HepG2 (cell line): ENCODE data around the gene PLCZ1. TPM values are rescaled to one million over a fixed set of nuclear protein-coding genes. Genes with fewer than 3 reads are reported as not detected.

Experiments
- ATAC-seq: fragments of 200-7000 bp; cut with Tn5 transposase; 3 replicates; pipeline ENCODE4 v1.9.1; 2020; ENCODE audit warnings: mild to moderate bottlenecking, moderate library complexity
- BruUV-seq: library from RNA; stranded (reverse); fragments of 400-500 nt; replicated peaks from 2 replicates; lab custom pipeline; 2021; lab: Mats Ljungman, UMichigan
- CTCF ChIA-PET: fragments of 300-600 bp; formaldehyde crosslinking; extraction: SDS; loops from one replicate; lab custom pipeline; 2021; ENCODE audit warnings: low total read pairs, inconsistent platforms, low intra/inter-chr PET ratio; lab: Yijun Ruan, JAX
- POLR2A ChIA-PET: fragments of 350-600 bp; sonication (Branson Sonifier 250); formaldehyde crosslinking; loops from one replicate; lab custom pipeline; 2020; ENCODE audit warnings: antibody characterized with exemption, inconsistent platforms; lab: Yijun Ruan, JAX
- DNase-seq: peaks from one replicate; pipeline ENCODE4 v3.0.0-alpha.2; 2015; ENCODE audit warnings: low spot score
- FAIRE-seq: peaks from 3 replicates; lab custom pipeline; 2011; peaks lifted over from hg19 to GRCh38; lab: Jason Lieb, UNC
- H2AFZ ChIP-seq: one replicate; pipeline ENCODE4 v1.6.1; 2011; ENCODE audit warnings: low read length, inconsistent platforms
- H3K27ac ChIP-seq: fragments of 300-600 bp; 3 replicates; pipeline ENCODE4 v1.8.0; 2011; ENCODE audit warnings: mixed run types, mild to moderate bottlenecking, mixed read lengths, low read length, inconsistent platforms; ENCODE audit not compliant: insufficient read depth; ENCODE audit errors: extremely low read length
- H3K27me3 ChIP-seq, 2 experiments: fragments of 200-600 bp in 1 of 2; 2 replicates in 1 of 2; 3 replicates in 1 of 2; pipeline versions ENCODE4 v1.6.0 to v1.8.0; 2011; ENCODE audit warnings: low read length in 2 of 2, mild to moderate bottlenecking in 2 of 2, moderate library complexity in 2 of 2, inconsistent platforms in 1 of 2; ENCODE audit not compliant: insufficient read depth in 2 of 2, control insufficient read depth in 1 of 2
- H3K36me3 ChIP-seq, 2 experiments: fragments of 200-600 bp in 1 of 2; replicated peaks in 1 of 2; 2 replicates in 1 of 2; 3 replicates in 1 of 2; pipeline versions ENCODE4 v1.5.1 to v1.8.0; 2011; ENCODE audit warnings: low read length in 2 of 2, inconsistent platforms in 1 of 2; ENCODE audit not compliant: insufficient read depth in 2 of 2, control insufficient read depth in 1 of 2
- H3K4me1 ChIP-seq: 2 replicates; pipeline ENCODE4 v1.5.1; 2012; ENCODE audit warnings: low read length, inconsistent platforms; ENCODE audit not compliant: insufficient read depth
- H3K4me2 ChIP-seq: 2 replicates; pipeline ENCODE4 v1.6.0; 2011; ENCODE audit warnings: low read depth, low read length, inconsistent platforms
- H3K4me3 ChIP-seq, 3 experiments: fragments of 200-600 bp in 1 of 3; sonication (generic), shearing (Covaris generic) in 1 of 3; replicated peaks in 1 of 3; 2 replicates each; pipeline ENCODE4 v1.5.1; 2011 to 2016; ENCODE audit warnings: low read length in 3 of 3, inconsistent platforms in 2 of 3, low read depth in 2 of 3, mild to moderate bottlenecking in 2 of 3, control low read depth in 1 of 3, mixed read lengths in 1 of 3; ENCODE audit not compliant: insufficient read depth in 1 of 3
- H3K79me2 ChIP-seq: one replicate; pipeline ENCODE4 v1.6.1; 2011; ENCODE audit warnings: low read length, inconsistent platforms; ENCODE audit not compliant: insufficient read depth
- H3K9ac ChIP-seq: 2 replicates; pipeline ENCODE4 v1.6.0; 2011; ENCODE audit warnings: mild to moderate bottlenecking, low read depth, low read length, inconsistent platforms; ENCODE audit not compliant: insufficient read depth
- H3K9me3 ChIP-seq: 2 replicates; pipeline ENCODE4 v1.5.1; 2012; ENCODE audit warnings: mild to moderate bottlenecking, low read length
- H4K20me1 ChIP-seq: 2 replicates; pipeline ENCODE4 v1.6.0; 2011; ENCODE audit warnings: inconsistent platforms, mild to moderate bottlenecking, low read length, moderate library complexity; ENCODE audit not compliant: insufficient read depth
- AGO2 ChIP-seq: fragments of 200-400 bp; formaldehyde crosslinking; optimal IDR thresholded peaks from 2 replicates; pipeline ENCODE3; 2017; ENCODE audit warnings: mild to moderate bottlenecking, low read depth, low read length, moderate library complexity
- ELF3 ChIP-seq: IDR thresholded peaks from 2 replicates; pipeline ENCODE4 v1.6.1; 2016; ENCODE audit warnings: missing genetic modification reagents, missing compliant biosample characterization
- GPBP1L1 ChIP-seq: sonication (generic); formaldehyde crosslinking; IDR thresholded peaks from 2 replicates; pipeline ENCODE4 v1.5.0; 2020; ENCODE audit warnings: mild to moderate bottlenecking, missing genetic modification reagents
- MAFF ChIP-seq: IDR thresholded peaks from 2 replicates; pipeline ENCODE4 v1.6.1; 2011; ENCODE audit warnings: low read depth, low read length, improper control_type of control experiment
- TFE3 ChIP-seq: IDR thresholded peaks from 2 replicates; pipeline ENCODE4 v1.6.1; 2016
- WIZ ChIP-seq: sonication (generic); formaldehyde crosslinking; IDR thresholded peaks from 2 replicates; pipeline ENCODE4 v1.5.1; 2020; ENCODE audit warnings: mild to moderate bottlenecking, missing genetic modification reagents
- ZBTB25 ChIP-seq: IDR thresholded peaks from 2 replicates; pipeline ENCODE4 v1.6.1; 2018; ENCODE audit warnings: missing genetic modification reagents
- ZBTB49 ChIP-seq: sonication (generic); formaldehyde crosslinking; IDR thresholded peaks from 2 replicates; pipeline ENCODE4 v1.4.0; 2020; ENCODE audit warnings: missing genetic modification reagents, borderline replicate concordance
- ZBTB8A ChIP-seq: sonication (generic); formaldehyde crosslinking; IDR thresholded peaks from 2 replicates; pipeline ENCODE4 v1.4.0; 2020; ENCODE audit warnings: mild to moderate bottlenecking, low read depth, missing genetic modification reagents, borderline replicate concordance
- ZFY ChIP-seq: sonication (generic); formaldehyde crosslinking; IDR thresholded peaks from 2 replicates; pipeline ENCODE4 v1.4.0; 2020; ENCODE audit warnings: missing genetic modification reagents
- ZNF512B ChIP-seq: sonication (generic); formaldehyde crosslinking; IDR thresholded peaks from 2 replicates; pipeline ENCODE4 v1.5.1; 2020; ENCODE audit warnings: missing genetic modification reagents, mild to moderate bottlenecking, borderline replicate concordance
- ZNF672 ChIP-seq: sonication (generic); formaldehyde crosslinking; IDR thresholded peaks from 2 replicates; pipeline ENCODE4 v1.8.1; 2022; ENCODE audit warnings: missing genetic modification reagents
- ZNF761 ChIP-seq: sonication (generic); formaldehyde crosslinking; conservative IDR thresholded peaks from 2 replicates; pipeline ENCODE4 v1.4.0; 2020; ENCODE audit warnings: mild to moderate bottlenecking, missing genetic modification reagents
- WGBS: methylation state at CpG from one replicate; pipeline ENCODE4 v1.1.6; 2017; ENCODE audit warnings: low lambda C conversion rate; 5-methylcytosine and 5-hydroxymethylcytosine counted together
- in situ Hi-C: cut with HindIII; loops from 2 replicates; pipeline ENCODE4 v1.10.0; 2017; ENCODE audit warnings: low pct_unique_long_range_greater_than_20kb; ENCODE audit not compliant: extremely low pct_ligation_motif_present
- intact Hi-C: fragments of 100-400 bp; cut with micrococcal nuclease; formaldehyde crosslinking; loops from one replicate; pipeline ENCODE4 v1.10.0; 2022; ENCODE audit not compliant: unreplicated experiment
- polyA plus RNA-seq, 8 experiments: library from polyadenylated mRNA; depleted of rRNA in 3 of 8; stranded (reverse) in 7 of 8; unstranded in 1 of 8; fragments of >200 nt; fragmentation: Illumina TruSeq in 4 of 8; extraction: Trizol in 4 of 8; gene quantifications; 2 replicates each; pipeline versions ENCODE4 v1.2.1 to v1.2.3, GENCODE V29; 2011 to 2016; ENCODE audit warnings: low read depth in 4 of 8, missing spikeins in 1 of 8, mixed read lengths in 1 of 8; ENCODE audit not compliant: insufficient read depth in 1 of 8
- total RNA-seq, 5 experiments: library from RNA; depleted of rRNA; stranded (reverse); fragments of >200 nt; fragmentation: Illumina TruSeq; extraction: Trizol; gene quantifications; 2 replicates each; pipeline ENCODE4 v1.2.3, GENCODE V29; 2016; ENCODE audit warnings: low read depth in 1 of 5

PLCZ1 gene
- total and polyA plus RNA-seq, 2 of the 13 experiments (the other 11 are each of a cell fraction or from before 2014, with no cell fraction given): not detected

GRCh38 chr12:18731156-18731555 lies 6.7 kb downstream of the PLCZ1 start:
- Histone ChIP-seq H3K4me2 (no peak overlapping the region), H4K20me1 (no peaks in the 10 kb centered on the region), H3K27ac (no peak overlapping the region), H3K9me3 (peaks cover 20% of the 10 kb centered on the region), H3K36me3 (no peaks in the 10 kb centered on the region), H3K4me3 (no peak overlapping the region), H3K9ac (no peak overlapping the region), H3K79me2 (no peaks in the 10 kb centered on the region), H2AFZ (no peak overlapping the region), H3K4me1 (no peaks in the 10 kb centered on the region), H3K27me3 (no peaks in the 10 kb centered on the region)
- CTCF ChIA-PET: no interaction called here
- intact Hi-C loops: no loop called here
- no peak for ATAC-seq
- no peak for DNase-seq
- in situ Hi-C loops: no loop called here
- BruUV-seq: no TSS peak
- WGBS: 26% methylated on average over 5 of the region's 5 CpGs
- POLR2A ChIA-PET: no interaction called here
- no peak for FAIRE-seq
- TF ChIP-seq ZFY (CRISPR knock-in tag): no peak
- no peak for TF ChIP-seq AGO2
- no peak for TF ChIP-seq GPBP1L1
- no peak for TF ChIP-seq ZNF672
- TF ChIP-seq ELF3 (CRISPR knock-in tag): no peak
- no peak for TF ChIP-seq ZNF512B (CRISPR knock-in tag)
- no peak for TF ChIP-seq ZBTB8A (CRISPR knock-in tag)
- no peak for TF ChIP-seq ZBTB25 (CRISPR knock-in tag)
- TF ChIP-seq MAFF: no peak
- TF ChIP-seq WIZ: no peak
- no peak for TF ChIP-seq TFE3
- TF ChIP-seq ZNF761 (CRISPR knock-in tag): no peak
- no peak for TF ChIP-seq ZBTB49 (CRISPR knock-in tag)
